IPS-20b (cell line): Measurements from ENCODE around the gene TAF6.
"Not testable (repeated sequence)": the region's sequence is repeated elsewhere in the genome, so short reads cannot be mapped to it uniquely, and the experiment has no call there.

Experiments
- H3K27ac ChIP-seq: one replicate; pipeline ENCODE4 v1.5.1; 2013; ENCODE audit warnings: low read length
- H3K27me3 ChIP-seq: 2 replicates; pipeline ENCODE4 v1.6.1; 2013; ENCODE audit warnings: mild to moderate bottlenecking, low read length, inconsistent platforms; ENCODE audit not compliant: insufficient read depth
- H3K36me3 ChIP-seq: 2 replicates; pipeline ENCODE4 v1.6.1; 2013; ENCODE audit warnings: low read depth, mild to moderate bottlenecking, inconsistent platforms, low read length, moderate library complexity; ENCODE audit not compliant: insufficient read depth
- H3K4me1 ChIP-seq: 2 replicates; pipeline ENCODE4 v1.6.1; 2013; ENCODE audit warnings: mild to moderate bottlenecking, control low read depth, inconsistent platforms, low read length, moderate library complexity; ENCODE audit not compliant: insufficient read depth
- H3K4me3 ChIP-seq: 2 replicates; pipeline ENCODE4 v1.5.1; 2013; ENCODE audit warnings: mild to moderate bottlenecking, low read length, inconsistent platforms
- H3K9ac ChIP-seq: 2 replicates; pipeline ENCODE4 v1.6.1; 2013; ENCODE audit warnings: low read depth, mild to moderate bottlenecking, inconsistent platforms, low read length, moderate library complexity
- H3K9me3 ChIP-seq: 2 replicates; pipeline ENCODE4 v1.6.1; 2013; ENCODE audit warnings: mild to moderate bottlenecking, low read depth, low read length, inconsistent platforms; ENCODE audit not compliant: insufficient read depth

Gene TAF6

DNA sequence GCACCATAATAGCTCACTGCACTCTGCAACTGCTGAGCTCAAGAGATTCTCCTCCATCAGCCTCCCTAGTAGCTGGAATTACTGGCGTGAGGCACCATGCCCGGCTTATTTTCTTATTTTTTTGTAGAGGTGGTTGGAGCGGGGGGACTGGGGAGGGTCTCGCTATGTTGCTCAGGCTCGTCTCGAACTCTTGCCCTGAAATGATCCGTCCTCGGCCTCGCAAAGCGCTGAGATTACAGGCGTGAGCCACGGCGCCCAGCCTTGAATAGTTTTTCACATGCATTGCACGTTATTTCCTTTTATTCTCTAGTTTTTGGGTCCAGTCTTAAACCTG is 29.0 kb upstream of the TAF6 start:
- peaks cover 24% of the 10 kb centered on the region for H3K36me3 ChIP-seq
- H3K27me3 ChIP-seq: no peaks in the 10 kb centered on the region
- H3K9ac ChIP-seq: peak overlapping the region; percentile 48; the same call in 1 of the 2 replicates
- H3K4me3 ChIP-seq: peak overlapping the region; percentile 41; the same call in 1 of the 2 replicates
- peak overlapping the region; percentile 6 for H3K27ac ChIP-seq
- H3K4me1 ChIP-seq: peaks cover 4% of the 10 kb centered on the region; the same call in 1 of the 2 replicates
- no peaks in the 10 kb centered on the region for H3K9me3 ChIP-seq

DNA sequence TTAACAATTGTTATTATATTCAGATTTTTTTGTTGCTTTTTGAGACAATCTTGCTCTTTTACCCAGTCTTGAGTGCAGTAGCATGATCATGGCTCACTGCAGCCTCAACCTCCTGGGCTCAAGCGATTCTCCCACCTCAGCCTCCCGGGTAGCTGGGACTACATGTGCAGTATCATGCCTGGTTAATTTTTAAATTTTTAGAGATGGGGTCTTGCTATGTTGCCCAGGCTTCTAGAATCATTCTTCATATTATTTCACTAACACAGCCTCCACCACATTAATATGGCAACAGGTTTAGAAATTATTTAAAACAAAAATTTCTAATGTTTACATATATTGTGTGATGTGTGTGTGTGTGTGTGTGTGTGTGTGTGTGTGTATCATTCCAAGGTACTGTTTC is 28.1 kb upstream of the TAF6 start:
- Histone ChIP-seq H3K27ac (no peak overlapping the region), H3K27me3 (no peaks in the 10 kb centered on the region), H3K4me1 (peaks cover 4% of the 10 kb centered on the region; the same call in 1 of the 2 replicates), H3K36me3 (peaks cover 15% of the 10 kb centered on the region), H3K9ac (no peak overlapping the region), H3K4me3 (no peak overlapping the region), H3K9me3 (no peaks in the 10 kb centered on the region)

DNA sequence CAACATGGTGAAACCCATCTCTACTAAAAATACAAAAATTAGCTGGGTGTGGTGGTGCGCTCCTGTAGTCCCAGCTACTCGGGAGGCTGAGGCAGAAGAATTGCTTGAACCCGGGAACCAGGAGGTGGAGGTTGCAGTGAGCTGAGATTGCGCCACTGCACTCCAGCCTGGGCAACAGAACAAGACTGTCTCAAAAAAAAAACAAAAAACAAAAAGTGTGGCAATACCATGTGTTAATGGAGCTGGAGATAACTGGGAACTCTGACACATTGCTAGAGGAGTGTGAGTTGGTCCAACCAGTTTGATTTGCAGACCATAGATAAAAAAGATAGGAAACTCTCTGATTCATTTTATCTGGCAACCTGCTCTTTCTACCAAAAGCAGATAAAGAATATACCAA is 27.2 kb upstream of the TAF6 start:
- H3K9me3 ChIP-seq, H3K9ac ChIP-seq, H3K36me3 ChIP-seq, H3K4me3 ChIP-seq, H3K4me1 ChIP-seq, H3K27ac ChIP-seq, H3K27me3 ChIP-seq: not testable (repeated sequence)

DNA sequence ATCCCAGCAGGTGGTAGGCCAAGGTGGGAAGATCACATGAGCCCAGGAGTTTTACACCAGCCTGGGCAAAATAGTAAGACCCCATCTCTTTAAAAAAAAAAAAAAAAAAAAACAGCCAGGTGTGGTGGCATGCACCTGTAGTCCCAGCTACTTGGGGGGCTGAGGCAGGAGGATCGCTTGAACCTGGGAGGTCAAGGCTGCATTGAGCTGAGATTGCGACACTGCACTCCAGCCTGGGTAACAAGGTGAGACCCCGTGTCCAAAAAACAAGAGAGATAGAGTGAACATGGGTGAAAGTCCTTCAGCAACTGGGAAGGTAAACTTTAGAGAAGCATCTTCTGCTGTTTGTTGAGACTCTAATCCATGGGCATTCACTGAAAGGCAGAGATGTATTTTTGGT is 23.3 kb upstream of the TAF6 start:
- Histone ChIP-seq H3K27ac (no peak overlapping the region), H3K9me3 (no peaks in the 10 kb centered on the region), H3K27me3 (no peaks in the 10 kb centered on the region), H3K36me3 (no peaks in the 10 kb centered on the region), H3K4me1 (no peaks in the 10 kb centered on the region), H3K4me3 (no peak overlapping the region), H3K9ac (no peak overlapping the region)

DNA sequence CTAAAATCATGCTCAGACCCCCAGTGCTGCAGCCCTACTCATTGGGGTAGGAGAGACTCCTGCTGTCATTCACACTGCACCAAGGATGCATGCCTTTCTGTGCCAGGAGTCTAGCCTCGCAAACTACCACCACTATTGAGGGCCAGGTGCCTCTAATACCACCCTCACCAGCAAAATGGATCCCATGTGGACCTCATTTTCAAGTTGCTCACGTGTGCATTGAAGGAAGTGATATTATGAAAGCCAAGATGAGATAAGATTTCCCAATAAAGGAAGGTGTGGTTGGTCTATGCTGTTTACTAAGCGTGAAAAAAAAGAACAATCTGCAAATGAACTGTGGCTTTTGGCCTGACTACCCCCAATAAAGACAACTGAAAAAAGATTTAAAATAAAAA is 22.4 kb upstream of the TAF6 start:
- Histone ChIP-seq H3K27me3 (no peaks in the 10 kb centered on the region), H3K36me3 (no peaks in the 10 kb centered on the region), H3K4me1 (no peaks in the 10 kb centered on the region), H3K27ac (no peak overlapping the region), H3K9ac (no peak overlapping the region), H3K9me3 (no peaks in the 10 kb centered on the region), H3K4me3 (no peak overlapping the region)

DNA sequence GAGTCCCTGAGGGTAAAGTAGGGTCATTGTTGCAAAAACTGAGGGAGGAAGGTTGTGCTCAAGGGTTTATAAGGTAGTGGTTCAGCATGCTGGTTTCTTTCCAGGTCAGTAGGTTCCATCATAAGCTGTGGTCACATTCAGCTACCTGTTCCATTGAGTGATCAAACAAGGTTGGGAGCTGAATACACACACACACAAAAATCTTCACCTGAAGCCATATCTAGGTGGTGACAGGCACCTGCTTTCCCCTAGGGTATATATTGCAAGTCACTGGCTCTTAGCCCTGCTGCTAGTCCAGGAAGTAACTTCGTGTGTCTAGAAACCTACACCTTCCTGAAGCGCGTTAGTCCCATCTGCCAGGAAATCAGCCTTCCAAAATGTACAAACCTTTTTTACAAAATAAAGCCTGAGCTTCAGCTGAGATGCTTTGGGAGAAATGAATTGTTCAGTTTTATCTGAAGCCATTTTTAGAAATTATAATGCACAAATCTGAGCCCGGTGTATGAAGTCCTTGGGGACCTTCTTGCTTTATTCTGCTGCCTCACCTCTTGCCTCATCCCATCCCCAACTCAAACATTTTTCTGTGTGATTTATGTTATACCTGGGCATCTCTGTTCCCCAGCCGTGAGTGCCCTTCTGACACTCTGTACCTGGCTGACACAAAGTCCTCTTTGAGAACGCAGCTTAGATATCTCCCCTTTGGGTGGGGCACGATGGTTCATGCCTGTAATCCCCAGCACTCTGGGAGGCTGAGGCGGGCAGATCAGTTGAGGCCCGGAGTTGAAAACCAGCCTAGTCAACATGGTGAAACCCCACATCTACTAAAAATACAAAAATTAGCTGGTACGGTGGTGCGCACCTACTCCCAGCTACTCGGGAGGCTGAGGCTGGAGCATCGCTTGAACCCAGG is 18.9 kb upstream of the TAF6 start:
- Histone ChIP-seq H3K9me3 (no peaks in the 10 kb centered on the region), H3K27me3 (no peaks in the 10 kb centered on the region), H3K9ac (no peak overlapping the region), H3K4me3 (no peak overlapping the region), H3K36me3 (no peaks in the 10 kb centered on the region), H3K27ac (no peak overlapping the region), H3K4me1 (no peaks in the 10 kb centered on the region)

DNA sequence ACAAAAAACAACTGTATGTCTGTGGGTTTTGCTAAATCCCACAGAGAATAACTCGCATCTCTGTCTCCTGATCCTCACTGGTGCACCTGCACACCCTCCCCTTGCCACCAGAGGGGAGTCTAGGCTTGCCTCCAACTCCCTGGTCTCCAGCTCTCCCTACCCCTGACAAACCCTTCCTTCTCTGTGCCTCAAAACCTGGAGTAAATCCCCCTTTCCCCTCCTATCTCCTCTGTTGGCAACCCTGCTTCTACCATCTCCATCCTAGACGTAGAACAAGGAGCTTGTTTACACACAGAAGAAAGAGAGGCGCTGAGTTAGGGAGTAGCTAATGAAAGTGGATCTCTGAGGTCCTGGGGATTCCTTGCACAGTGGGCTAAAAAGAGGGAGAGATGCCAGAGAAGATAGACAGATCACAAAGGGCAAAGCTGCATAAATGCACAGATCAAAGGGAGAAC is 13.6 kb upstream of the TAF6 start:
- H3K4me1 ChIP-seq: peaks cover 3% of the 10 kb centered on the region; the same call in 1 of the 2 replicates
- H3K9ac ChIP-seq: no peak overlapping the region
- H3K9me3 ChIP-seq: no peaks in the 10 kb centered on the region
- no peak overlapping the region for H3K27ac ChIP-seq
- no peaks in the 10 kb centered on the region for H3K36me3 ChIP-seq
- no peak overlapping the region for H3K4me3 ChIP-seq
- H3K27me3 ChIP-seq: peaks cover 24% of the 10 kb centered on the region

DNA sequence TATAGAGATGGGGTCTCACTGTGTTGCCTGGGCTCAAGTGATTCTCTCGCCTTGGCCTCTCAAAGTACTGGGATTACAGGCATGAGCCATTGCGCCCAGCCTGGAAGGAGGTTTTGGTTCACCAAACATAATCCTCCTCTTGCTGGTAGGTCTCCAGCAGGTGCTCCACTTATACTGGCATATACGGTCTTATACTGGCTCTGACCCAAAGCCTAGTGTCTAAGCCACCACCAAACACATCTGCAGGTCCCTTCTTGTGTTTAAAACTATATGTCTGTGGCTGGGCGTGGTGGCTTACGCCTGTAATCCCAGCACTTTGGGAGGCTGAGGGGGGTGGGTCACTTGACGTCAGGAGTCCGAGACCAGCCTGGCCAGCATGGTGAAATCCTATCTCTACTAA is 13.0 kb upstream of the TAF6 start:
- Histone ChIP-seq H3K9me3 (no peaks in the 10 kb centered on the region), H3K27me3 (peaks cover 28% of the 10 kb centered on the region), H3K4me3 (no peak overlapping the region), H3K9ac (no peak overlapping the region), H3K36me3 (no peaks in the 10 kb centered on the region), H3K4me1 (peaks cover 3% of the 10 kb centered on the region; the same call in 1 of the 2 replicates), H3K27ac (no peak overlapping the region)

DNA sequence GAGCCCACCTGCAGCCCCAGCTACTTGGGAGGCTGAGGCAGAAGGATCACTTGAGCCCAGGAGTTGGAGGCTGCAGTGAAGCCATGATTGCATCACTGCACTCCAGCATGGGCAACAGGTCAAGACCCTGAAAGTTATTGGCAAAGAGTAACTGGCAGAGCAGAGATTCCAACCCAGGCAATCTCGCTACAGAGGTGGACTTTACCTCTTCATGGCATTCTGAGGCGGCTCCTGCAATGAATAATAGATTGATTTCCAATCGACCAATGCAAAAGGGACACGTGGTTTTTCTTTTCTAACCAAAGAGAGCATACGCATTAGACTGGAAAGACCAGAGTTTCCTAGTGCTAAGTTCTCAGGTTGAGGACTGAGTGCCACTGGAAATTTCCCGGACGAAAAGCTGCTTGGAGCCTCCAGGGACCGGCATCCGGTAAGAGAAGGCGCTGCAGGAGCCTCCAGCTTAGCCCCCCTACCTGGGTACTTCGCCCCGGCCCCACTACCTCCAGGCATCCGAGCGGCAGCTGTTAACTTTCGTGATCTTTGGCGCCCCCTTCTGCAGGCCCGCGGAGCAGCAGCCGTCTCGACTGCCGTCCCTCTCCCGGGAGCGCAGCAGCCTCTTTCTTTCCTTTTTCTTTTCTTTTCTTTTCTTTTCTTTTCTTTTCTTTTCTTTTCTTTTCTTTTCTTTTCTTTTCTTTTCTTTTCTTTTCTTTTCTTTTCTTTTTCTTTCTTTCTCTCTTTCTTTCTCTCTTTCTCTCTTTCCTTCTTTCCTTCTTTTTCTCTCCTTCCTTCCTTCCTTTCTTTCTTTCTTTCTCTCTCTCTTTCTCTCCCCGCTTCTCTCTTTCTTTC is 11.7 kb upstream of the TAF6 start:
- H3K27ac ChIP-seq: no peak overlapping the region
- H3K4me1 ChIP-seq: peaks cover 3% of the 10 kb centered on the region; the same call in 1 of the 2 replicates
- peaks cover 28% of the 10 kb centered on the region for H3K27me3 ChIP-seq
- H3K9ac ChIP-seq: peak overlapping the region; percentile 30; the same call in 1 of the 2 replicates
- H3K9me3 ChIP-seq: no peaks in the 10 kb centered on the region
- no peaks in the 10 kb centered on the region for H3K36me3 ChIP-seq
- peak overlapping the region; percentile 51; the same call in 1 of the 2 replicates for H3K4me3 ChIP-seq

DNA sequence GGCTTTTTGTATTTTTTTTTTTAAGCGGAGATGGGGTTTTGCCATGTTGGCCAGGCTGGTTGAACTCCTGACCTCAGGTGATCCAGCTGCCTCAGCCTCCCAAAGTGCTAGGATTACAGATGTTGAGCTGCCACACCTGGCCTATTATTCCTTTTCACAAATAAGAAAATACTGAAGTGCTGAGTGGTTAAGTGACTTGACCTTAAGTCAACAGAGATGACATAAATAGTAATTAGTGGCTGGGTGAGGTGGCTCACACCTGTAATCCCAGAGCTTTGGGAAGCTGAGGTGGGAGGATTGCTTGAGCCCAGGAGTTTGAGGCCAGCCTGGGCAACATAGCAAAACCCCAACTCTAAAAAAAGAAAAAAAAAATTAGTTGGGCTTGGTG is 11.1 kb upstream of the TAF6 start:
- not testable (repeated sequence) for H3K36me3 ChIP-seq, H3K27ac ChIP-seq, H3K4me1 ChIP-seq, H3K4me3 ChIP-seq, H3K9me3 ChIP-seq, H3K9ac ChIP-seq
- peaks cover 28% of the 10 kb centered on the region for H3K27me3 ChIP-seq

DNA sequence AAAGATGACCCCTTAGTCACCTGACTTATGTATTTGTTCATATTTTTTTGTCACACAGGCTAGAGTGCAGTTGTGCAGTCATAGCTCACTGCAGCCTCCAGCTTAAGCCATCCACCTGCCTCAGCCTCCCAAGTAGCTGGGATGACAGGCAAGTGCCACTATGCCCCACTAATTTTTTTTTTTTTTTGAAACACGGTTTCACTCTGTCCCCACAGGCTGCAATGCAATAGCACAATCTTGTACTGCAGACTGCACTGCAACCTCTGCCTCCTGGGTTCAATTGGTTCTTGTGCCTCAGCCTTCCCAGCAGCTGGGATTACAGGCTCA is 9.4 kb upstream of the TAF6 start:
- peaks cover 28% of the 10 kb centered on the region for H3K27me3 ChIP-seq
- H3K4me3 ChIP-seq: peak overlapping the region; percentile 92; the same call in 1 of the 2 replicates
- peaks cover 3% of the 10 kb centered on the region; the same call in 1 of the 2 replicates for H3K4me1 ChIP-seq
- H3K9ac ChIP-seq: no peak overlapping the region
- no peak overlapping the region for H3K27ac ChIP-seq
- H3K36me3 ChIP-seq: 0 out of 2 replicates have a peak, but pooled peaks cover 6% of the 10 kb centered on the region
- H3K9me3 ChIP-seq: no peaks in the 10 kb centered on the region
